ENCODE measurements around the gene NSMF.

GRCh38 chr9:137430723-137431415 lies 28.3 kb downstream of the NSMF start:
- no peak for TF ChIP-seq POLR2A (IDR thresholded peaks at IDR 0.05; ENCODE audit: low read depth, low read length)
- TF ChIP-seq CTCF (IDR thresholded peaks at IDR 0.05; ENCODE audit: extremely low read depth in 1 of 2, insufficient read depth in 1 of 2, low read depth in 1 of 2, low read length in 2 of 2), result no peak
- TF ChIP-seq POLR2AphosphoS5 (IDR thresholded peaks at IDR 0.05; ENCODE audit: insufficient read depth, low read depth, low read length), result no peak
- TF ChIP-seq EZH2 (IDR thresholded peaks at IDR 0.05; ENCODE audit: borderline replicate concordance, low read depth, low read length, severe bottlenecking), result no peak
- no peak for TF ChIP-seq JUN (IDR thresholded peaks at IDR 0.05; ENCODE audit: borderline replicate concordance, insufficient read depth, insufficient read length, low read depth)
- no peak for TF ChIP-seq MYC (IDR thresholded peaks at IDR 0.05; ENCODE audit: low read depth, low read length)
- TF ChIP-seq MAX (IDR thresholded peaks at IDR 0.05; ENCODE audit: insufficient read depth, insufficient read length), result no peak
